GM12892 (cell line): ENCODE results near the gene BRAT1.

ENCODE experiments used
- DNase-seq: peaks from one replicate; pipeline ENCODE4 v3.0.0; 2011; ENCODE audit not compliant: insufficient read length
- FAIRE-seq: peaks from 2 replicates; lab custom pipeline; 2011; peaks lifted over from hg19 to GRCh38; lab: Jason Lieb, UNC
- POLR2A ChIP-seq: IDR thresholded peaks from 2 replicates; pipeline ENCODE4 v1.6.1; 2011; ENCODE audit warnings: low read depth, low read length, control low read depth
- POLR2AphosphoS5 ChIP-seq: IDR thresholded peaks from 2 replicates; pipeline ENCODE4 v1.6.1; 2011; ENCODE audit warnings: low read depth, low read length, control low read depth
- TAF1 ChIP-seq: IDR thresholded peaks from 2 replicates; pipeline ENCODE4 v1.6.1; 2011; ENCODE audit warnings: low read depth, mild to moderate bottlenecking, control low read depth, low read length, borderline replicate concordance

Gene BRAT1

GRCh38 chr7:2497065-2497464, 58.3 kb downstream of the BRAT1 start:
- no peak for FAIRE-seq
- no peak for DNase-seq
- TF ChIP-seq POLR2A, result no peak
- no peak for TF ChIP-seq POLR2AphosphoS5
- no peak for TF ChIP-seq TAF1

GRCh38 chr7:2496375-2496774, 58.9 kb downstream of the BRAT1 start:
- TF ChIP-seq POLR2A (no peak), POLR2AphosphoS5 (no peak), TAF1 (no peak)
- no peak for FAIRE-seq

GRCh38 chr7:2495418-2496299, 59.7 kb downstream of the BRAT1 start:
- TF ChIP-seq TAF1, result no peak
- no peak for TF ChIP-seq POLR2AphosphoS5
- no peak for TF ChIP-seq POLR2A
- DNase-seq, result no peak
- no peak for FAIRE-seq

More at GRCh38 chr7:2496375-2496774, 58.9 kb downstream of the BRAT1 start:
- no peak for DNase-seq

GRCh38 chr7:2494191-2495130, 60.9 kb downstream of the BRAT1 start:
- no peak for TF ChIP-seq POLR2AphosphoS5
- TF ChIP-seq POLR2A, result no peak
- no peak for TF ChIP-seq TAF1
- no peak for FAIRE-seq

GRCh38 chr7:2493205-2494164, 61.8 kb downstream of the BRAT1 start:
- DNase-seq (no peak), FAIRE-seq (no peak)
- TF ChIP-seq POLR2A (no peak), TAF1 (no peak), POLR2AphosphoS5 (no peak)

More at GRCh38 chr7:2494191-2495130, 60.9 kb downstream of the BRAT1 start:
- no peak for DNase-seq

- FAIRE-seq, result no peak
- no peak for DNase-seq
- no peak for TF ChIP-seq POLR2AphosphoS5
- no peak for TF ChIP-seq TAF1
- TF ChIP-seq POLR2A, result no peak
These were observed 63.3 kb downstream of the BRAT1 start for GRCh38 chr7:2492038-2492437.

GRCh38 chr7:2490181-2490651, 65.1 kb downstream of the BRAT1 start:
- FAIRE-seq, result no peak
- no peak for TF ChIP-seq TAF1
- TF ChIP-seq POLR2AphosphoS5, result no peak
- TF ChIP-seq POLR2A, result no peak
- DNase-seq, result no peak

- FAIRE-seq (no peak), DNase-seq (no peak)
- no peak for TF ChIP-seq TAF1
- TF ChIP-seq POLR2AphosphoS5, result no peak
- TF ChIP-seq POLR2A, result no peak
These were observed 66.6 kb downstream of the BRAT1 start for GRCh38 chr7:2488681-2489080.

- TF ChIP-seq POLR2AphosphoS5 (no peak), TAF1 (no peak), POLR2A (no peak)
- DNase-seq, result no peak
- no peak for FAIRE-seq
These were observed 67.1 kb downstream of the BRAT1 start for GRCh38 chr7:2488272-2488645.
